HL-60 (cell line): ENCODE measurements around the gene AHDC1.

ENCODE experiments used
- DNase-seq, 2 experiments: peaks; one replicate each; pipeline ENCODE4 v3.0.0-alpha.2; 2010 to 2020; ENCODE audit warnings: low read depth in 1 of 2, low spot score in 1 of 2
- H3K27ac ChIP-seq: fragments of 250-450 bp; sonication (Bioruptor Pico); replicated peaks from 2 replicates; pipeline ENCODE4 v1.5.1; 2020; ENCODE audit warnings: mild to moderate bottlenecking, moderate library complexity
- H3K27me3 ChIP-seq: fragments of 250-450 bp; sonication (Bioruptor Pico); 2 replicates; pipeline ENCODE4 v1.5.1; 2021; ENCODE audit warnings: mild to moderate bottlenecking, moderate library complexity; ENCODE audit not compliant: insufficient read depth, poor library complexity, severe bottlenecking
- H3K4me3 ChIP-seq: replicated peaks from 2 replicates; pipeline ENCODE4 v1.5.1; 2011; ENCODE audit warnings: mild to moderate bottlenecking, control low read depth, low read length; ENCODE audit not compliant: insufficient read depth
- CTCF ChIP-seq: IDR thresholded peaks from one replicate; pipeline ENCODE4 v1.5.1; 2011; ENCODE audit warnings: low read length, control low read depth, inconsistent platforms; ENCODE audit not compliant: insufficient read depth
- GABPA ChIP-seq: IDR thresholded peaks from 2 replicates; pipeline ENCODE4 v1.6.1; 2012; ENCODE audit warnings: low read depth
- POLR2AphosphoS5 ChIP-seq: IDR thresholded peaks from 2 replicates; pipeline ENCODE4 v1.6.1; 2012; ENCODE audit warnings: low read depth
- SPI1 ChIP-seq: IDR thresholded peaks from 2 replicates; pipeline ENCODE4 v1.6.1; 2012; ENCODE audit warnings: low read depth, mild to moderate bottlenecking, borderline replicate concordance
- long read RNA-seq: library from polyadenylated mRNA; unstranded; transcript quantifications from one replicate; pipeline ENCODE4 v2.0.0, GENCODE V29; 2020
- TF ChIP-seq, protein P1 (sequence below): IDR thresholded peaks from 2 replicates; pipeline ENCODE4 v1.6.1; 2012; ENCODE audit warnings: low read depth; ENCODE audit not compliant: insufficient replicate concordance

The AHDC1 gene, protein sequence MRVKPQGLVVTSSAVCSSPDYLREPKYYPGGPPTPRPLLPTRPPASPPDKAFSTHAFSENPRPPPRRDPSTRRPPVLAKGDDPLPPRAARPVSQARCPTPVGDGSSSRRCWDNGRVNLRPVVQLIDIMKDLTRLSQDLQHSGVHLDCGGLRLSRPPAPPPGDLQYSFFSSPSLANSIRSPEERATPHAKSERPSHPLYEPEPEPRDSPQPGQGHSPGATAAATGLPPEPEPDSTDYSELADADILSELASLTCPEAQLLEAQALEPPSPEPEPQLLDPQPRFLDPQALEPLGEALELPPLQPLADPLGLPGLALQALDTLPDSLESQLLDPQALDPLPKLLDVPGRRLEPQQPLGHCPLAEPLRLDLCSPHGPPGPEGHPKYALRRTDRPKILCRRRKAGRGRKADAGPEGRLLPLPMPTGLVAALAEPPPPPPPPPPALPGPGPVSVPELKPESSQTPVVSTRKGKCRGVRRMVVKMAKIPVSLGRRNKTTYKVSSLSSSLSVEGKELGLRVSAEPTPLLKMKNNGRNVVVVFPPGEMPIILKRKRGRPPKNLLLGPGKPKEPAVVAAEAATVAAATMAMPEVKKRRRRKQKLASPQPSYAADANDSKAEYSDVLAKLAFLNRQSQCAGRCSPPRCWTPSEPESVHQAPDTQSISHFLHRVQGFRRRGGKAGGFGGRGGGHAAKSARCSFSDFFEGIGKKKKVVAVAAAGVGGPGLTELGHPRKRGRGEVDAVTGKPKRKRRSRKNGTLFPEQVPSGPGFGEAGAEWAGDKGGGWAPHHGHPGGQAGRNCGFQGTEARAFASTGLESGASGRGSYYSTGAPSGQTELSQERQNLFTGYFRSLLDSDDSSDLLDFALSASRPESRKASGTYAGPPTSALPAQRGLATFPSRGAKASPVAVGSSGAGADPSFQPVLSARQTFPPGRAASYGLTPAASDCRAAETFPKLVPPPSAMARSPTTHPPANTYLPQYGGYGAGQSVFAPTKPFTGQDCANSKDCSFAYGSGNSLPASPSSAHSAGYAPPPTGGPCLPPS (N-terminal part only)
- long read RNA-seq, result 0 reads

DNA sequence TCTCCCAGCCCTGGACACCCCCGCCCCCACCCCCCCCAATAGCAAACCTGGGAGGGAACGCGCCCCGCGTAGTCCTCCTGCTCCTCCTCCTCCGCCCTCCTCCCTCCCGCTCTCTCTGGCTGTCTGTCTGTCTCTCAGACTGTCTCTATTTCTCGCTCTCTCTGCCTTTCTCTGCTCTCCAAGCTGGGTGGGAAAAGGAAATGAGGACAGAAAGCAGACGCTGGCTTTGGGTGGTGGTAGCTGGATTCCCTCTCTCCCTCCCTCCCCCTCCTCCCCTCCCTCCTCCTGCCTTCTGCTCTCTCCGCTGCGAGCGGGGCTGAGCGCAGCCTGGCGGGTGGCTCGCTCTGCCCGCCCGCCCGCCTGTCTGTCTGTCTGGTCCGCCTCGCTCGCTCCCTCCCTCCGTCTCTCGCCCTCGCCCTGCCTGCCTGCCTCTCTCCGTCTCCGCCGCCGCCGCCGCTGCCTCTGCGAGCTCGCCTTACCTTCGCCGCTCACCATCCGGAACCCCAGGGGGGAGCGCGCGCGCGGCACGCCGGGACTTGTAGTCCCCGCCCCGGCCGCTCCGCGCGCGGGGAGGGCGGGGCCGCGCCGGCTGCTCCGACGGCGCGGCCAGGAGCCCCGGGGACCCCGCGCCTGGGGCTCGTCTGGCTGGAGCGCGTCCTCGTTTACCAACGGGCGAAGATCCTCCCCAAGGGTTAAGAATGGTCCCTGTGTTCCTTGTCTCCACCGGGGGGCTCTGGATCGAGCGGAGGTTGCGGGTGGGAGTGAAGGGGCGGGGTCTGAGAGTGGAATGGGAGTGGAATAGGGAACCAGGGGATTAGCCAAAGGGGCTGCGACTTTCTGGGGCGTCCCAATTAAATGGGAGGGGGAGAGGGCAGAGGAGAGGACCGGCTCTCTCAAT, at the start of gene AHDC1:
AHDC1 (minus strand) TSS at position 464 of the 898 bp plus-strand sequence. CDS start 52,029 bp downstream, outside the sequence.
- H3K4me3 ChIP-seq, result peak within 1 kb of the TSS; percentile 81
- peak; percentile 79 to 90 for DNase-seq
- no peaks in the 10 kb centered on the region for H3K27me3 ChIP-seq
- no peak for TF ChIP-seq CTCF
- peak; percentile 33; the same call in 1 of the 2 replicates for TF ChIP-seq GABPA
- TF ChIP-seq, protein P1, sequence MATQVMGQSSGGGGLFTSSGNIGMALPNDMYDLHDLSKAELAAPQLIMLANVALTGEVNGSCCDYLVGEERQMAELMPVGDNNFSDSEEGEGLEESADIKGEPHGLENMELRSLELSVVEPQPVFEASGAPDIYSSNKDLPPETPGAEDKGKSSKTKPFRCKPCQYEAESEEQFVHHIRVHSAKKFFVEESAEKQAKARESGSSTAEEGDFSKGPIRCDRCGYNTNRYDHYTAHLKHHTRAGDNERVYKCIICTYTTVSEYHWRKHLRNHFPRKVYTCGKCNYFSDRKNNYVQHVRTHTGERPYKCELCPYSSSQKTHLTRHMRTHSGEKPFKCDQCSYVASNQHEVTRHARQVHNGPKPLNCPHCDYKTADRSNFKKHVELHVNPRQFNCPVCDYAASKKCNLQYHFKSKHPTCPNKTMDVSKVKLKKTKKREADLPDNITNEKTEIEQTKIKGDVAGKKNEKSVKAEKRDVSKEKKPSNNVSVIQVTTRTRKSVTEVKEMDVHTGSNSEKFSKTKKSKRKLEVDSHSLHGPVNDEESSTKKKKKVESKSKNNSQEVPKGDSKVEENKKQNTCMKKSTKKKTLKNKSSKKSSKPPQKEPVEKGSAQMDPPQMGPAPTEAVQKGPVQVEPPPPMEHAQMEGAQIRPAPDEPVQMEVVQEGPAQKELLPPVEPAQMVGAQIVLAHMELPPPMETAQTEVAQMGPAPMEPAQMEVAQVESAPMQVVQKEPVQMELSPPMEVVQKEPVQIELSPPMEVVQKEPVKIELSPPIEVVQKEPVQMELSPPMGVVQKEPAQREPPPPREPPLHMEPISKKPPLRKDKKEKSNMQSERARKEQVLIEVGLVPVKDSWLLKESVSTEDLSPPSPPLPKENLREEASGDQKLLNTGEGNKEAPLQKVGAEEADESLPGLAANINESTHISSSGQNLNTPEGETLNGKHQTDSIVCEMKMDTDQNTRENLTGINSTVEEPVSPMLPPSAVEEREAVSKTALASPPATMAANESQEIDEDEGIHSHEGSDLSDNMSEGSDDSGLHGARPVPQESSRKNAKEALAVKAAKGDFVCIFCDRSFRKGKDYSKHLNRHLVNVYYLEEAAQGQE, result no peak
- TF ChIP-seq POLR2AphosphoS5, result peak; percentile 70; the same call in 1 of the 2 replicates
- TF ChIP-seq SPI1, result no peak
- peak within 1 kb of the TSS; percentile 48 for H3K27ac ChIP-seq

DNA sequence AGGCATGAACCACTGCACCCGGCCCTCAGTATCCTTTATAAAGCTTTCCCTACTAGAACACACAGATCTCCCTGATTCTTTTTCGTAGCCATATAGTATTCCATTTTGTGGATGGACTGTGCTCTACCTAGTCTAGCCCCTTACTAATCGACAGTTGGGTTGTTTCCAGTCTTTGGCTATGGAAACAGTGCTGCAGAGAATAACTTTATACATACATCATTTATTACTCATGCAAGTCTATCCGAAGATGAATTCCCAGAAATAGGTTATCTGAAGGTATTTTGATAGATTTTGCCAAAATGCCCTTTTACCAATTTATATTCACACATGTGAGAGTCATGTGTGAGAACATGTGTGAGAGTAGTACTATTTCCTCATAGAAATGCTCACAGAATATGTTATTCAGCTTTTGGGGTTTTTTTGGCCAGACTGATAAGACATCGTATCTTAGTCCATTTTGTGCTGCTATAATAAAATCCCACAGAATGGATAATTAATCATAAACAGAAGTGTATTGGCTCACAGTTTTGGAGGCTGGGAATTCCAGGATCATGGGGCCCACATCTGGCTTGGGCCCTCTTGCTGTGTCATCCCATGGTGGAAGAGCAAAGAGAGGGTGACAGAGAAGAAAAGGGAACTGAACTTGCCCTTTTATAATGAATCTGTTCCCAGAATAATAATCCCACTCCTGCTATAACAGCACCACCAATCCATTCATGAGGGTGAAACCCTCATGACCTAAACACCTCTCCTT, 48.3 kb upstream of the AHDC1 start:
- no peak overlapping the region for H3K4me3 ChIP-seq
- TF ChIP-seq, protein P1, result no peak
- peak; percentile 55; the same call in 1 of the 2 replicates for TF ChIP-seq SPI1
- DNase-seq, result no peak
- H3K27ac ChIP-seq, result no peak overlapping the region; the same call in 1 of the 2 replicates
- H3K27me3 ChIP-seq, result no peaks in the 10 kb centered on the region

DNA sequence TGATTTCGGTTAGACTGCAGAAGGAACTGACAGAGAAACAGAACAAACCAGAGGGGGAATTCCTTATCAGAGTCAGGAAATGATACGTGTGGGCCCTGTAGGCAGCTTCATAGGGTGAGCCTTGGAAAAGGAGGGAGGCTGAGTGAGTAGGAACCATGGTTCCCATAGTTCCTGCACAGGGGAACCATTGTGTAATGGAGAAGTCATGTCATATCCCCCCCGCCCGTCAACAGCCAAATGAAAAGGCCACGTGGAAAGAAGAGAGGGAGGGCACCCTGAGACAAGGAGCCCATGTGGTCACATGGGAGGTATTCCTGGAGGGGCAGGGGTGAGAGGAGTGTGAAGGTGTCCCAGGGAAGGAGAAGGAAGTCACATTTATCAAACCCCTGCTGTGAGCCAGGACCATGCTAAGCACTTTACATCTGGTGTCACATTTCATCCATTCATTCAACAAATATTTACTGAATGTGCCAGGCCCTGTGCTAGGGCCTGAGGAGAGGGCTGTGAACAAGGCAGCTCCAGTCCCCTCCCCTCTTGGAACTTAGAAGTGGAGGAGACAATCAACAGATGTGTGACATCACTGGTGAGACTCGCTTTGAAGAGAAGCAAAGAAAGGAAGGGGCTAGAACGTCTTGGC, 46.7 kb upstream of the AHDC1 start:
- no peak overlapping the region for H3K4me3 ChIP-seq
- DNase-seq, result peak in 1 of 2 experiments; percentile 52
- peak overlapping the region; percentile 39 for H3K27ac ChIP-seq

More for the DNA sequence above, 46.7 kb upstream of the AHDC1 start:
- H3K27me3 ChIP-seq, result no peaks in the 10 kb centered on the region
- TF ChIP-seq POLR2AphosphoS5, result 0 out of 2 replicates have a peak, but pooled peaks have one; percentile 24
- TF ChIP-seq, protein P1, result no peak
- TF ChIP-seq SPI1, result no peak
- TF ChIP-seq CTCF, result no peak
- no peak for TF ChIP-seq GABPA
